Measurements from ENCODE around the gene SMARCD3.

DNA sequence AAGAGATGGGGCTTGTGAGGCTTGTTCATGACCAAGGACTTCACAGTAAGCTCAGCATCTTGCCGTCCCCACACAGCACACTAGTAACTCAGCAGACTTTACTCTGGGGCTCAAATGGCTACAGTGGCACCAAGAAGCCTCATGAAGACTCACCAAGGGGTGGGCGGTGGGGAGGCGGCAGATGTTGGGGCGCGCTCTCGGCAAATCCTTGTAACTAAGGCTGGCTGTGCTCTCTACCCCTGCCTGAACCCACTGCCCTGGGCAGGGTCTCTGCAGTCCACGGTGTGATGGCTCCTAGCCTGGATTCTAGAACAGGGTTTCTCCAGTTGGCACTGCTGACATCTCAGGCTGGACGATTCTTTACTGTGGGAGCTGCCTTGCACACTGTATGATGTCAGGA is 12.4 kb upstream of the SMARCD3 start:
- TF ChIP-seq POLR2A (IDR thresholded peaks at IDR 0.05; ENCODE audit: low read depth, low read length) (no peak), SPI1 (IDR thresholded peaks at IDR 0.05; ENCODE audit: low read depth, low read length) (no peak), POLR2AphosphoS5 (IDR thresholded peaks at IDR 0.05; ENCODE audit: low read depth, low read length) (no peak), TAF1 (IDR thresholded peaks at IDR 0.05; ENCODE audit: low read depth, low read length) (no peak), POU2F2 (IDR thresholded peaks at IDR 0.05; ENCODE audit: low read depth, low read length) (no peak), PAX5 (IDR thresholded peaks at IDR 0.05; ENCODE audit: insufficient read depth, low read length, severe bottlenecking) (no peak)

All from GM12891 (cell line).